HepG2 (cell line): ENCODE data around the gene MARCHF4. TPM values are rescaled to one million over a fixed set of nuclear protein-coding genes. Genes with fewer than 3 reads are reported as not detected.

ENCODE experiments used
- ATF7-NPFF ChIP-seq: sonication (generic); formaldehyde crosslinking; IDR thresholded peaks from 2 replicates; pipeline ENCODE4 v1.8.1; 2023; ENCODE audit warnings: mild to moderate bottlenecking, low read depth, missing genetic modification reagents, moderate library complexity
- ELF1 ChIP-seq: sonication (generic); formaldehyde crosslinking; IDR thresholded peaks from 2 replicates; pipeline ENCODE4 v1.4.0; 2020; ENCODE audit warnings: missing genetic modification reagents
- GATAD1 ChIP-seq: IDR thresholded peaks from 2 replicates; pipeline ENCODE4 v1.6.1; 2016; ENCODE audit warnings: missing genetic modification reagents, missing compliant biosample characterization
- NFYB ChIP-seq: sonication (generic); formaldehyde crosslinking; IDR thresholded peaks from 2 replicates; pipeline ENCODE4 v1.4.0; 2020; ENCODE audit warnings: missing genetic modification reagents
- PHF20 ChIP-seq: sonication (generic); formaldehyde crosslinking; IDR thresholded peaks from 2 replicates; pipeline ENCODE4 v1.5.0; 2020; ENCODE audit warnings: mild to moderate bottlenecking, missing genetic modification reagents
- POLR2AphosphoS5 ChIP-seq: IDR thresholded peaks from 2 replicates; pipeline ENCODE4 v1.6.1; 2012; ENCODE audit warnings: low read depth, low read length
- PRMT3 ChIP-seq: sonication (generic); formaldehyde crosslinking; IDR thresholded peaks from 2 replicates; pipeline ENCODE4 v1.8.1; 2022; ENCODE audit warnings: low read depth, mild to moderate bottlenecking, moderate library complexity, missing genetic modification reagents, borderline replicate concordance
- REL ChIP-seq: sonication (generic); formaldehyde crosslinking; conservative IDR thresholded peaks from 2 replicates; pipeline ENCODE4 v1.8.0; 2022; ENCODE audit warnings: mild to moderate bottlenecking, missing genetic modification reagents, moderate library complexity
- RFXANK ChIP-seq: IDR thresholded peaks from 2 replicates; pipeline ENCODE4 v1.6.1; 2016
- TCF7L2 ChIP-seq: IDR thresholded peaks from 2 replicates; pipeline ENCODE4 v1.6.1; 2011; ENCODE audit warnings: mild to moderate bottlenecking, low read depth, low read length, moderate library complexity
- THAP7 ChIP-seq: sonication (generic); formaldehyde crosslinking; IDR thresholded peaks from 2 replicates; pipeline ENCODE4 v1.8.1; 2023; ENCODE audit warnings: mild to moderate bottlenecking, missing genetic modification reagents
- TSC22D2 ChIP-seq: sonication (generic); formaldehyde crosslinking; IDR thresholded peaks from 2 replicates; pipeline ENCODE4 v1.5.1; 2020; ENCODE audit warnings: missing genetic modification reagents, mild to moderate bottlenecking, borderline replicate concordance
- XBP1 ChIP-seq: sonication (generic); formaldehyde crosslinking; IDR thresholded peaks from 2 replicates; pipeline ENCODE4 v1.5.0; 2020; ENCODE audit warnings: missing genetic modification reagents
- YEATS4 ChIP-seq: sonication (generic); formaldehyde crosslinking; IDR thresholded peaks from 2 replicates; pipeline ENCODE4 v1.4.0; 2020; ENCODE audit warnings: missing genetic modification reagents, borderline replicate concordance
- ZMYM3 ChIP-seq: sonication (generic); formaldehyde crosslinking; IDR thresholded peaks from 2 replicates; pipeline ENCODE4 v1.5.1; 2020; ENCODE audit warnings: mild to moderate bottlenecking, missing genetic modification reagents
- ZNF317 ChIP-seq: sonication (generic); formaldehyde crosslinking; IDR thresholded peaks from 2 replicates; pipeline ENCODE4 v1.5.0; 2020; ENCODE audit warnings: mild to moderate bottlenecking, missing genetic modification reagents
- ZNF598 ChIP-seq: sonication (generic); formaldehyde crosslinking; IDR thresholded peaks from 2 replicates; pipeline ENCODE4 v1.5.1; 2020; ENCODE audit warnings: mild to moderate bottlenecking, missing genetic modification reagents, borderline replicate concordance
- ZNF709 ChIP-seq: sonication (generic); formaldehyde crosslinking; IDR thresholded peaks from 2 replicates; pipeline ENCODE4 v1.5.0; 2020; ENCODE audit warnings: mild to moderate bottlenecking, missing genetic modification reagents
- ZSCAN21 ChIP-seq: sonication (generic); formaldehyde crosslinking; IDR thresholded peaks from 2 replicates; pipeline ENCODE4 v1.8.0; 2022; ENCODE audit warnings: mild to moderate bottlenecking, missing genetic modification reagents, moderate library complexity, borderline replicate concordance
- polyA plus RNA-seq, 8 experiments: library from polyadenylated mRNA; depleted of rRNA in 3 of 8; stranded (reverse) in 7 of 8; unstranded in 1 of 8; fragments of >200 nt; fragmentation: Illumina TruSeq in 4 of 8; extraction: Trizol in 4 of 8; gene quantifications; 2 replicates each; pipeline versions ENCODE4 v1.2.1 to v1.2.3, GENCODE V29; 2011 to 2016; ENCODE audit warnings: low read depth in 4 of 8, missing spikeins in 1 of 8, mixed read lengths in 1 of 8; ENCODE audit not compliant: insufficient read depth in 1 of 8
- total RNA-seq, 5 experiments: library from RNA; depleted of rRNA; stranded (reverse); fragments of >200 nt; fragmentation: Illumina TruSeq; extraction: Trizol; gene quantifications; 2 replicates each; pipeline ENCODE4 v1.2.3, GENCODE V29; 2016; ENCODE audit warnings: low read depth in 1 of 5
- TF ChIP-seq, protein P1 (sequence below): IDR thresholded peaks from 2 replicates; pipeline ENCODE4 v1.6.1; 2016; ENCODE audit warnings: low read depth, control low read depth
- TF ChIP-seq, protein P2 (sequence below): sonication (generic); formaldehyde crosslinking; conservative IDR thresholded peaks from 2 replicates; pipeline ENCODE4 v1.4.0; 2020; ENCODE audit warnings: missing genetic modification reagents
- TF ChIP-seq, protein P3 (sequence below): sonication (generic); formaldehyde crosslinking; IDR thresholded peaks from 2 replicates; pipeline ENCODE4 v1.8.1; 2023; ENCODE audit warnings: mild to moderate bottlenecking, inconsistent platforms, moderate library complexity, missing genetic modification reagents, borderline replicate concordance
- TF ChIP-seq, protein P4 (sequence below): sonication (generic); formaldehyde crosslinking; IDR thresholded peaks from 2 replicates; pipeline ENCODE4 v1.4.0; 2020; ENCODE audit warnings: missing genetic modification reagents, borderline replicate concordance

Gene MARCHF4
- total and polyA plus RNA-seq, 2 of the 13 experiments (the other 11 are each of a cell fraction or from before 2014, with no cell fraction given), result not detected

DNA sequence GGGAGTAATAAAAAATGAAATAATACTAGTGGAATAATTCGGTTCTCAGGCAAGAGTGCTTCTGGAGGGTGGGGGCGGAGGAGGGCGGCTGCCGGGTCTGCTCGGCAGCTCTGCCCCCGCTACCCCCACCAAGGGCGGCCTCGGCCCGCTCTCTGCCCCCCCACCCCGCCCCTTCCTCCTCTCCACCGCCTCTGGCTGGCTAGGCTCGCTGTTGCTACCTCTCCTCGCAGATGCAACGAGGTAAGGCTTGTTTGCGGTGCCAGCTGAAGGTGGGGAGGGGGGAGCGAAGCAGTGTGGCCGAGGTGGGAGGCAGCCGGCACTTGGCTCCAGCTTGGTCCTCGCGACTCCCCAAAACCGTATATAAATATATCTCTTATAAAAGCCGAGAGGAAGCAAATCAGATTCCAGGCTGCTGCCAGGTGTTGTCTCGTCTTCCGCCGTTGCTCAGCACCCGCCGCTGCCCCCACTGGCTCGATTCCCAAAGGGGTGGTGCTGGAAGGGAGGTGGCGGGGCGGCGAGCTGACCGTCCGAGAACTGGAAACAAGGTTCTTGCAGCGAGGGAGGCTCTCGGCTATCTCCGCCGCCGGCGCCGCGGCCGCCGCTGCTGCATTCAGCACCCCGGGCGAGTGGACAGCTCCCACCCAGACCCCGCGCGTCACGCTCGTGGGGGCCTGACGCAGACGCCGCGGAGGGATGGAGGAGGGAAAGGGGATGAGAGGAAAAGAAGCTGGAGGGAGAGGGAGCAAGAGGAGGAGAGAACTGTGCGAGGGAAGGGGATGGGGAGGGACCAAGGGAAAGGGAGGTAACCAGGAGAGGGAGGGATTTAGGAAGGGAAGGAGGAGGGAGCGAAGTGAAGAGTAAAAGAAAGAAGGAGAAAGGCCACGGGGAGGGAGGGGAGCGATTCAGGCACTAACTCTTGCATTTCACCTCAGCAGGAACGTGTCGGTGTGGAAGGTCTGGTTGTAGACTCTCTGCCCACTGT lies at the start of gene MARCHF4 (continued):
- TF ChIP-seq, protein P1, sequence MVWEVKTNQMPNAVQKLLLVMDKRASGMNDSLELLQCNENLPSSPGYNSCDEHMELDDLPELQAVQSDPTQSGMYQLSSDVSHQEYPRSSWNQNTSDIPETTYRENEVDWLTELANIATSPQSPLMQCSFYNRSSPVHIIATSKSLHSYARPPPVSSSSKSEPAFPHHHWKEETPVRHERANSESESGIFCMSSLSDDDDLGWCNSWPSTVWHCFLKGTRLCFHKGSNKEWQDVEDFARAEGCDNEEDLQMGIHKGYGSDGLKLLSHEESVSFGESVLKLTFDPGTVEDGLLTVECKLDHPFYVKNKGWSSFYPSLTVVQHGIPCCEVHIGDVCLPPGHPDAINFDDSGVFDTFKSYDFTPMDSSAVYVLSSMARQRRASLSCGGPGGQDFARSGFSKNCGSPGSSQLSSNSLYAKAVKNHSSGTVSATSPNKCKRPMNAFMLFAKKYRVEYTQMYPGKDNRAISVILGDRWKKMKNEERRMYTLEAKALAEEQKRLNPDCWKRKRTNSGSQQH (CRISPR knock-in tag), result 0 out of 2 replicates have a peak, but pooled peaks have one; percentile 91
- TF ChIP-seq POLR2AphosphoS5 (no peak), ZNF317 (CRISPR knock-in tag) (peak; percentile 70), REL (CRISPR knock-in tag) (peak; percentile 95), ATF7-NPFF (CRISPR knock-in tag) (peak; percentile 95), RFXANK (CRISPR knock-in tag) (peak; percentile 48; the same call in 1 of the 2 replicates), TSC22D2 (CRISPR knock-in tag) (peak; percentile 99), ZSCAN21 (CRISPR knock-in tag) (peak; percentile 82; the same call in 1 of the 2 replicates), PHF20 (CRISPR knock-in tag) (no peak), PRMT3 (peak; percentile 93), ZNF598 (peak; percentile 73; the same call in 1 of the 2 replicates), XBP1 (CRISPR knock-in tag) (no peak), GATAD1 (CRISPR knock-in tag) (peak; percentile 62), ZNF709 (CRISPR knock-in tag) (peak; percentile 83), YEATS4 (CRISPR knock-in tag) (no peak; the same call in 1 of the 2 replicates), NFYB (CRISPR knock-in tag) (peak; percentile 39; the same call in 1 of the 2 replicates), THAP7 (CRISPR knock-in tag) (no peak; the same call in 1 of the 2 replicates), TCF7L2 (no peak), ELF1 (CRISPR knock-in tag) (peak; percentile 38; the same call in 1 of the 2 replicates), ZMYM3 (CRISPR knock-in tag) (no peak)
- TF ChIP-seq, protein P2, sequence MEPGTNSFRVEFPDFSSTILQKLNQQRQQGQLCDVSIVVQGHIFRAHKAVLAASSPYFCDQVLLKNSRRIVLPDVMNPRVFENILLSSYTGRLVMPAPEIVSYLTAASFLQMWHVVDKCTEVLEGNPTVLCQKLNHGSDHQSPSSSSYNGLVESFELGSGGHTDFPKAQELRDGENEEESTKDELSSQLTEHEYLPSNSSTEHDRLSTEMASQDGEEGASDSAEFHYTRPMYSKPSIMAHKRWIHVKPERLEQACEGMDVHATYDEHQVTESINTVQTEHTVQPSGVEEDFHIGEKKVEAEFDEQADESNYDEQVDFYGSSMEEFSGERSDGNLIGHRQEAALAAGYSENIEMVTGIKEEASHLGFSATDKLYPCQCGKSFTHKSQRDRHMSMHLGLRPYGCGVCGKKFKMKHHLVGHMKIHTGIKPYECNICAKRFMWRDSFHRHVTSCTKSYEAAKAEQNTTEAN, result peak; percentile 81
- TF ChIP-seq, protein P3, sequence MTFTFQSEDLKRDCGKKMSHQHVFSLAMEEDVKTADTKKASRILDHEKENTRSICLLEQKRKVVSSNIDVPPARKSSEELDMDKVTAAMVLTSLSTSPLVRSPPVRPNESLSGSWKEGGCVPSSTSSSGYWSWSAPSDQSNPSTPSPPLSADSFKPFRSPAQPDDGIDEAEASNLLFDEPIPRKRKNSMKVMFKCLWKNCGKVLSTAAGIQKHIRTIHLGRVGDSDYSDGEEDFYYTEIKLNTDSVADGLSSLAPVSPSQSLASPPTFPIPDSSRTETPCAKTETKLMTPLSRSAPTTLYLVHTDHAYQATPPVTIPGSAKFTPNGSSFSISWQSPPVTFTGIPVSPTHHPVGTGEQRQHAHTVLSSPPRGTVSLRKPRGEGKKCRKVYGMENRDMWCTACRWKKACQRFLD (CRISPR knock-in tag), result no peak
- TF ChIP-seq, protein P4, sequence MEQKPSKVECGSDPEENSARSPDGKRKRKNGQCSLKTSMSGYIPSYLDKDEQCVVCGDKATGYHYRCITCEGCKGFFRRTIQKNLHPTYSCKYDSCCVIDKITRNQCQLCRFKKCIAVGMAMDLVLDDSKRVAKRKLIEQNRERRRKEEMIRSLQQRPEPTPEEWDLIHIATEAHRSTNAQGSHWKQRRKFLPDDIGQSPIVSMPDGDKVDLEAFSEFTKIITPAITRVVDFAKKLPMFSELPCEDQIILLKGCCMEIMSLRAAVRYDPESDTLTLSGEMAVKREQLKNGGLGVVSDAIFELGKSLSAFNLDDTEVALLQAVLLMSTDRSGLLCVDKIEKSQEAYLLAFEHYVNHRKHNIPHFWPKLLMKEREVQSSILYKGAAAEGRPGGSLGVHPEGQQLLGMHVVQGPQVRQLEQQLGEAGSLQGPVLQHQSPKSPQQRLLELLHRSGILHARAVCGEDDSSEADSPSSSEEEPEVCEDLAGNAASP, result peak; percentile 81; the same call in 1 of the 2 replicates
